CD4-positive, alpha-beta T cell treated with Interferon gamma for 1 hour (primary cell): ENCODE measurements around the gene TAS2R19.

Source experiments
- DNase-seq: peaks from one replicate; pipeline ENCODE4 v3.0.0-alpha.2; 2020

TAS2R19 gene

GRCh38 chr12:10986812-10987211, 35.6 kb downstream of the TAS2R19 start, which contains the start of gene TAS2R50:
TAS2R50 (minus strand) TSS chr12:10986912; CDS start chr12:10986860, 52 bp downstream.
- no peak for DNase-seq

GRCh38 chr12:10982244-10982643, 40.2 kb downstream of the TAS2R19 start:
- peak; percentile 4 for DNase-seq

DNA sequence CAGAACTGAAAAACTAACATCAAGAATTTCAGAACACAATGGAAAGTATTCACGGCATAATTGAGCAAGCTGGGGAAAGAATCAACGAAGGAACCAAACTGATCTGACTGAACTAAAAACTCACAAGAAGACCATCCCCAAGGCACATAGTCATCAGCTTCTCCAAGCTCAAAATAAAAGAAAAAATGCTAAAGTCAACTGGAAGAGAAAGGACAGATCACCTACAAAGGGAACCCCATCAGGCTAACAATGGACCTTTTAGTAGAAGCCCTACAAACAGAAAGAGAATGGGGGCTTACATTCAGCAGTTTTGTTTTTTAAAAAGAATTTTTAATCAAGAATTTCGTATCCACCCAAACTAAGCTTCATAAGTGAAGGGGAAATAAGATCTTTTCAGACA, 47.5 kb downstream of the TAS2R19 start:
- no peak for DNase-seq
